ENCODE measurements around the gene PTDSS2.

DNA sequence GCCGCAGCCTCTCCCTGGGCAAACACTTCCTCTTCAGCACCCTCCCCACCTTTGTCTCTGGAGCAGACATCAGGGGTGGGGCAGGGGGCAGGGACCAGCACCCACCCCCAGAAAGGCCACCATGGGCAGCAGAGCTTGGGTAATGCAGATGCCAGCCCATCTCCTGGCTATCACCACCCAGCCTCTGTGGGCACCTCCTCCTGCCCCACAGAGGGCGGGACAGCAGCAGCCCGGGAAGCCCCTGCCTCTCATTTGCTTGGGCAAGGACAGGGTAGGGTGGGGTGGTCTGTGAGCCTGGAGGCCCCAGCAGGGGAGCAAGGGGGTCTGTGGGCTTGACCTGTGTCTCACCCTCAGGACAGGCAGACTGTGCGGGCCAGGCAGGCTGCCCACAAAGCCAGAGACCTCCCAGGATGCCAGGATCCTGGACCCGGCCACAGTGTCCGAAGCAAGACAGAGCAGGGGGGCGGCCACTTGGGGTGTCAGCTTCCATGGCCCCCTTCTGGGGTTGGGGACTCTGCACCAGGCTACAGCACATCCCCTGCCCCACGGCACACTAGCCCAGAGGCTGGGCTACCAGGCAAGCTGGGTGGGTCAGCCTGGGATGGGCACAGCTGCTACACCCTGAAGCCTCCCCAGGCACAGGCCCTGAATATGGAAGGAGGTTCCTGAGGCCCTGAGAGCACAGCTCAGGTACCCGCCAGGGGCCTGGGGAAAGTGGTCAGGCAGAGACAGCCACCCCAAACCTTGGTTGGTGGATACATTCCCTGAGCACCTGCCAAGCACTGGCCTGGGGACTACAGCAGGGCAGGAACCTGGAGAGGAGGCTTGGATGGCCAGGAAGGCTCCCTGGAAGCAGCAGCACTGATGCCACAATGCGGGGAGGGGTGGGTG lies 52.5 kb downstream of the PTDSS2 start:
- TF ChIP-seq, protein P1, sequence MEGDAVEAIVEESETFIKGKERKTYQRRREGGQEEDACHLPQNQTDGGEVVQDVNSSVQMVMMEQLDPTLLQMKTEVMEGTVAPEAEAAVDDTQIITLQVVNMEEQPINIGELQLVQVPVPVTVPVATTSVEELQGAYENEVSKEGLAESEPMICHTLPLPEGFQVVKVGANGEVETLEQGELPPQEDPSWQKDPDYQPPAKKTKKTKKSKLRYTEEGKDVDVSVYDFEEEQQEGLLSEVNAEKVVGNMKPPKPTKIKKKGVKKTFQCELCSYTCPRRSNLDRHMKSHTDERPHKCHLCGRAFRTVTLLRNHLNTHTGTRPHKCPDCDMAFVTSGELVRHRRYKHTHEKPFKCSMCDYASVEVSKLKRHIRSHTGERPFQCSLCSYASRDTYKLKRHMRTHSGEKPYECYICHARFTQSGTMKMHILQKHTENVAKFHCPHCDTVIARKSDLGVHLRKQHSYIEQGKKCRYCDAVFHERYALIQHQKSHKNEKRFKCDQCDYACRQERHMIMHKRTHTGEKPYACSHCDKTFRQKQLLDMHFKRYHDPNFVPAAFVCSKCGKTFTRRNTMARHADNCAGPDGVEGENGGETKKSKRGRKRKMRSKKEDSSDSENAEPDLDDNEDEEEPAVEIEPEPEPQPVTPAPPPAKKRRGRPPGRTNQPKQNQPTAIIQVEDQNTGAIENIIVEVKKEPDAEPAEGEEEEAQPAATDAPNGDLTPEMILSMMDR (IDR thresholded peaks at IDR 0.05) = no peak
- TF ChIP-seq RFX5 (IDR thresholded peaks at IDR 0.05) (no peak), EHMT2 (IDR thresholded peaks at IDR 0.05; ENCODE audit: low read depth) (no peak), HDAC2 (IDR thresholded peaks at IDR 0.05) (no peak), POLR2A (IDR thresholded peaks at IDR 0.05; ENCODE audit: low read length) (no peak), ESRRA (IDR thresholded peaks at IDR 0.05; ENCODE audit: borderline replicate concordance, low read length) (no peak), BHLHE40 (IDR thresholded peaks at IDR 0.05; ENCODE audit: low read depth, low read length) (no peak), ZFP36 (IDR thresholded peaks at IDR 0.05; ENCODE audit: borderline replicate concordance, partially characterized antibody) (no peak), TP53 (CRISPR knock-in tag; IDR thresholded peaks at IDR 0.05) (no peak), HOXB5 (CRISPR knock-in tag; IDR thresholded peaks at IDR 0.05) (no peak)
- TF ChIP-seq, protein P2, sequence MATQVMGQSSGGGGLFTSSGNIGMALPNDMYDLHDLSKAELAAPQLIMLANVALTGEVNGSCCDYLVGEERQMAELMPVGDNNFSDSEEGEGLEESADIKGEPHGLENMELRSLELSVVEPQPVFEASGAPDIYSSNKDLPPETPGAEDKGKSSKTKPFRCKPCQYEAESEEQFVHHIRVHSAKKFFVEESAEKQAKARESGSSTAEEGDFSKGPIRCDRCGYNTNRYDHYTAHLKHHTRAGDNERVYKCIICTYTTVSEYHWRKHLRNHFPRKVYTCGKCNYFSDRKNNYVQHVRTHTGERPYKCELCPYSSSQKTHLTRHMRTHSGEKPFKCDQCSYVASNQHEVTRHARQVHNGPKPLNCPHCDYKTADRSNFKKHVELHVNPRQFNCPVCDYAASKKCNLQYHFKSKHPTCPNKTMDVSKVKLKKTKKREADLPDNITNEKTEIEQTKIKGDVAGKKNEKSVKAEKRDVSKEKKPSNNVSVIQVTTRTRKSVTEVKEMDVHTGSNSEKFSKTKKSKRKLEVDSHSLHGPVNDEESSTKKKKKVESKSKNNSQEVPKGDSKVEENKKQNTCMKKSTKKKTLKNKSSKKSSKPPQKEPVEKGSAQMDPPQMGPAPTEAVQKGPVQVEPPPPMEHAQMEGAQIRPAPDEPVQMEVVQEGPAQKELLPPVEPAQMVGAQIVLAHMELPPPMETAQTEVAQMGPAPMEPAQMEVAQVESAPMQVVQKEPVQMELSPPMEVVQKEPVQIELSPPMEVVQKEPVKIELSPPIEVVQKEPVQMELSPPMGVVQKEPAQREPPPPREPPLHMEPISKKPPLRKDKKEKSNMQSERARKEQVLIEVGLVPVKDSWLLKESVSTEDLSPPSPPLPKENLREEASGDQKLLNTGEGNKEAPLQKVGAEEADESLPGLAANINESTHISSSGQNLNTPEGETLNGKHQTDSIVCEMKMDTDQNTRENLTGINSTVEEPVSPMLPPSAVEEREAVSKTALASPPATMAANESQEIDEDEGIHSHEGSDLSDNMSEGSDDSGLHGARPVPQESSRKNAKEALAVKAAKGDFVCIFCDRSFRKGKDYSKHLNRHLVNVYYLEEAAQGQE (IDR thresholded peaks at IDR 0.05) = no peak
